GM18508 (cell line): ENCODE results near the gene KLHL13.
"Not testable (repeated sequence)": the region's sequence is repeated elsewhere in the genome, so short reads cannot be mapped to it uniquely, and the experiment has no call there.

Experiments used
- ATAC-seq: cut with Tn5 transposase; IDR thresholded peaks from one replicate; pipeline ENCODE4 v1.9.1; 2021; ENCODE audit warnings: moderate number of reproducible peaks; ENCODE audit not compliant: insufficient read depth, unreplicated experiment

KLHL13 gene

GRCh38 chrX:117996918-117997480, 119.6 kb downstream of the KLHL13 start:
- no peak for ATAC-seq

- ATAC-seq = no peak
Observed at GRCh38 chrX:117996408-117996807, 120.2 kb downstream of the KLHL13 start.

GRCh38 chrX:117995378-117995777, 121.2 kb downstream of the KLHL13 start:
- ATAC-seq = no peak

GRCh38 chrX:117992192-117992723, 124.4 kb downstream of the KLHL13 start:
- no peak for ATAC-seq

GRCh38 chrX:117990438-117990837, 126.2 kb downstream of the KLHL13 start:
- no peak for ATAC-seq

- ATAC-seq = no peak
Observed at GRCh38 chrX:117989512-117989911, 127.1 kb downstream of the KLHL13 start.

- ATAC-seq = no peak
Observed at GRCh38 chrX:117987373-117987772, 129.2 kb downstream of the KLHL13 start.

- no peak for ATAC-seq
Observed at GRCh38 chrX:117985241-117985640, 131.4 kb downstream of the KLHL13 start.

GRCh38 chrX:117982694-117983392, 133.8 kb downstream of the KLHL13 start:
- ATAC-seq = no peak

- ATAC-seq = no peak
Observed at GRCh38 chrX:117978402-117978801, 138.2 kb downstream of the KLHL13 start.

GRCh38 chrX:117977526-117977925, 139.1 kb downstream of the KLHL13 start:
- ATAC-seq = no peak

GRCh38 chrX:117973110-117973807, 143.4 kb downstream of the KLHL13 start:
- no peak for ATAC-seq

- no peak for ATAC-seq
Observed at GRCh38 chrX:117972711-117973109, 143.9 kb downstream of the KLHL13 start.

GRCh38 chrX:117969782-117970181, 146.8 kb downstream of the KLHL13 start:
- no peak for ATAC-seq

GRCh38 chrX:117969328-117969727, 147.3 kb downstream of the KLHL13 start:
- ATAC-seq = no peak

- no peak for ATAC-seq
Observed at GRCh38 chrX:117959045-117959444, 157.6 kb downstream of the KLHL13 start.

GRCh38 chrX:117957128-117957527, 159.5 kb downstream of the KLHL13 start:
- no peak for ATAC-seq

GRCh38 chrX:117939296-117939695, 177.3 kb downstream of the KLHL13 start:
- ATAC-seq = not testable (repeated sequence)

- ATAC-seq = no peak
Observed at GRCh38 chrX:117936118-117936517, 180.5 kb downstream of the KLHL13 start.

GRCh38 chrX:117930116-117930515, 186.5 kb downstream of the KLHL13 start:
- ATAC-seq = not testable (repeated sequence)

GRCh38 chrX:117919755-117920154, 196.9 kb downstream of the KLHL13 start:
- no peak for ATAC-seq
